Measurements from ENCODE around the gene RNU2-1.

DNA sequence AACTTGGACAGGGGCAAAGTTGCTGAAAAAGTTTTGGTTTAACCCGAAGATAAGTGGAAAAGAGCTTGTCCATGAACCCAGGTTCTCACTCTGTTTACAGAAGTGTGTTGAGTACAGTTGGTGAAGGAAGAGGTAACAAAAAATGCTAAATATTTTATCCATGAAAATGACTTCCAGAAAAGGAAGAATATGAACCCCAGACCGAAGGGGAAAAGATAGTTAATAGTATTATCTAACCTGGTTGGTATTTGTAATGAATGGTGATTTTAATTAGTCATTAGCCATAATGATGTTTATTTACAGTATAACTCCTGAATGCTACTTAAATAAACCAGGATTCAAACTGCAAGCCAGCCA, 22.7 kb downstream of the RNU2-1 start:
- no peak for TF ChIP-seq MYC (CRISPR knock-in tag; IDR thresholded peaks at IDR 0.05; ENCODE audit: borderline replicate concordance)
- TF ChIP-seq BORCS8-MEF2B (CRISPR knock-in tag; IDR thresholded peaks at IDR 0.05) = no peak
- no peak for TF ChIP-seq ZNF484 (CRISPR knock-in tag; IDR thresholded peaks at IDR 0.05; ENCODE audit: borderline replicate concordance, low read depth)
- TF ChIP-seq ARNTL (CRISPR knock-in tag; IDR thresholded peaks at IDR 0.05) = no peak
- TF ChIP-seq, protein P1, sequence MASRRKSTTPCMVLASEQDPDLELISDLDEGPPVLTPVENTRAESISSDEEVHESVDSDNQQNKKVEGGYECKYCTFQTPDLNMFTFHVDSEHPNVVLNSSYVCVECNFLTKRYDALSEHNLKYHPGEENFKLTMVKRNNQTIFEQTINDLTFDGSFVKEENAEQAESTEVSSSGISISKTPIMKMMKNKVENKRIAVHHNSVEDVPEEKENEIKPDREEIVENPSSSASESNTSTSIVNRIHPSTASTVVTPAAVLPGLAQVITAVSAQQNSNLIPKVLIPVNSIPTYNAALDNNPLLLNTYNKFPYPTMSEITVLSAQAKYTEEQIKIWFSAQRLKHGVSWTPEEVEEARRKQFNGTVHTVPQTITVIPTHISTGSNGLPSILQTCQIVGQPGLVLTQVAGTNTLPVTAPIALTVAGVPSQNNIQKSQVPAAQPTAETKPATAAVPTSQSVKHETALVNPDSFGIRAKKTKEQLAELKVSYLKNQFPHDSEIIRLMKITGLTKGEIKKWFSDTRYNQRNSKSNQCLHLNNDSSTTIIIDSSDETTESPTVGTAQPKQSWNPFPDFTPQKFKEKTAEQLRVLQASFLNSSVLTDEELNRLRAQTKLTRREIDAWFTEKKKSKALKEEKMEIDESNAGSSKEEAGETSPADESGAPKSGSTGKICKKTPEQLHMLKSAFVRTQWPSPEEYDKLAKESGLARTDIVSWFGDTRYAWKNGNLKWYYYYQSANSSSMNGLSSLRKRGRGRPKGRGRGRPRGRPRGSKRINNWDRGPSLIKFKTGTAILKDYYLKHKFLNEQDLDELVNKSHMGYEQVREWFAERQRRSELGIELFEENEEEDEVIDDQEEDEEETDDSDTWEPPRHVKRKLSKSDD (CRISPR knock-in tag; IDR thresholded peaks at IDR 0.05; ENCODE audit: low read depth) = no peak
- no peak for TF ChIP-seq SIN3A (IDR thresholded peaks at IDR 0.05; ENCODE audit: borderline replicate concordance, low read depth, low read length)
